NCI-H2081 (cell line): ENCODE data around the gene SV2C.
"Not testable (repeated sequence)": the region's sequence is repeated elsewhere in the genome, so short reads cannot be mapped to it uniquely, and the experiment has no call there.

Source experiments
- DNase-seq, 2 experiments: peaks; one replicate each; lab custom pipeline; 2025; lab: John Stamatoyannopoulos, UW

Gene SV2C

DNA sequence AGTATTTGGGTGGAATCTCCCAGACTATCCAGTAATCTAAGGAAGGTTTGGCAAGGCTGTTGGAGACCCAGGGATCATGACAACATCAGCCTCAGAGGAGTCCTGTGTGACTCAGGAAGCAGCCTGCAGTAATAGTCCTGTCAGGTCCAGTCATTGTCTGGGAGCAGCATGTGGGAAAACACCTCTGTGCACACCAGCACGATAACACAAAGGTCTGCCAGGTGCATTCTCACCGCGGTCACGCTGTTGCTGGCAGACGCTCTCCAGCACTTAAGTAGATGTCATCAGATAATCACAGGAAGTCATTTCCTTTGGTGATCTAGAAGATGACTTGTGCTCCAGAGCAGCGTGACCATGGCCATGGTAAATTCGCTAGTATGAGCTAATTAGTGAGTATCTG lies 220.7 kb downstream of the SV2C start:
- peak; percentile 60 to 85 for DNase-seq

DNA sequence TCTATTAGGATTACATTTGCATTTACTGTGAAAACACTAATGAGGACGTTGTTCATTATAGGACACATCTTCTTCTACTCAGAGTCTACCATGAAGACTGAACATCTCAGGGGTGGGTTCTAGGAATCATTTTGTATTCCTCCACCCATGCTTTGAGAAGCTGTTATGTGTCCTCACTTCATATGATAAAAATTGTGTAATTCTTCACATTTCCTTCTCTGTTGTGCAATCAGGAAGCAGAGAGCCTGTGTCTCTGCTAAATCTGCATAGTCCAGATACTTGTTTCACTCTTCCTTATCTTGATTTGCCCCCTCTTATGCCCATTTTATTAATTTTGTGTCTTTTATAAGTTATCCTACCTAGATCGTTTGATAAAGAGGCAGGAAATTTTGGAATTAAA lies 222.1 kb downstream of the SV2C start:
- no peak for DNase-seq

DNA sequence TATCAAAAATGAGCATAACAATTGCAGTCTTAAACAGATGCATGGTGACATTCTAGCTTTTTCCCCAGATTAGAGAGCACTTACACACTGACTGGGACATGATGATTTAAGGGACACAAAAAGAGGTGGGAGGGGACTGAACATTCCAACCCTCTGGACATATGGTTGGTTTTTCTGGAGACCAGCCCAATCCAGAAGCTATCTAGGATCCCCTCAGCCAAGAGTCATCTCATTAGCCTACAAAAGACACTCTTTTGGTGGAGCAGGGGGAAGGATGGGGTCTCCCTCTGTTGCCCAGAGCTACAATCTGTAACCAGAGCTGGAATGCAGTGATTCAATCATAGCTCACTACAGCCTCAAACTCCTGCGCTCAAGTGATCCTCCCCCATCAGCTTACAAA lies 222.6 kb downstream of the SV2C start:
- no peak for DNase-seq

GRCh38 chr5:76310208-76310607 lies 227.0 kb downstream of the SV2C start:
- DNase-seq: no peak

DNA sequence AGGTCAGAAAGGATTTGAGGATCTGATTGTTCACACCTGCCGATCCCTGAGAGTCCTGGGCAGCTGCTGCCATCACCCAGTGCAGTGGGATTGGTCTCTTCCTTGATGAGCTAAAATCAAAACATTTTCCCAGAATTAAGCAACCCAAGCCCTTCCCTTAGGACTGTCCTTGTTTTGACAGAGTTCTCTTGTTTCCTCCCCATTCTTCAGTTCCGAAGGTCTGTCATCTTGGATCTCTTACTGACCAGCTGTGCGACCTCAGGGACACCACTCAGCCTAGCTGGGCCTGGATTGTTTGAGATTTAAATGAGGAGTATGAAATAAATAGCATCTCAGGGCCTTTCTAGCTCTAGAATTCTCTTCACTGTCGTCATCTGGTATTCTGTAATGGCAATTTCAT lies 229.6 kb downstream of the SV2C start:
- DNase-seq: no peak

DNA sequence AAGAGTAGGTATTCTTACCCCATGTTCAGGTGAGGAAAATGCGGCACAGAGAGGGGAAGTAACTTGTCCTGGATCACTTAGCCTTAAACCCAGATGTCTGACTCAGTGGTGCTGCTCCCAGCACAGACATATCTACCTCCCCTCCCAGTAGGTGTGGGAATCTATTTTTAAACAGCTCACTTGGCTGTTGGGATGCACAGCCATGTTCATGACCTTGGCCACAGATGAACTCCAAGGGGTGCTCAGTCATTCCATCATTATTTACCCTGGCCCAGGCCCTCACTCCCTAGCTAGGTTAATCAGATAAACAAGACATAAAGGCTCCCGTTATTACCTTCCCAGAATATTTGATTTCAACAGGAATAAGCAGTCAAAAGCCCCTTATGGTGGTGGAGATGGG lies 231.5 kb downstream of the SV2C start:
- DNase-seq: no peak

- no peak for DNase-seq
Observed at GRCh38 chr5:76319673-76320072, 236.5 kb downstream of the SV2C start.

DNA sequence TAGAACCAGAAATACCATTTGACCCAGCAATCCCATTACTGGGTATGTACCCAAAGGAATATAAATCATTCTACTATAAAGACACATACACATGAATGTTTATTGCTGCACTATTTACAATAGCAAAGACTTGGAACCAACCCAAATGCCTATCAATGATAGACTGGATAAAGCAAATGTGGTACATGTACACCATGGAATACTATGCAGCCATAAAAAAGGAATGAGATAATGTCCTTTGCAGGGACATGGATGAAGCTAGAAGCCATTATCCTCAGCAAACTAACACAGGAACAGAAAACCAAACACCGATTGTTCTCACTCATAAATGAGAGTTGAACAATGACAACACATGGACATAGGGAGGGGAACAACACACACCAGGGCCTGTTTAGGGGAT lies 240.3 kb downstream of the SV2C start:
- not testable (repeated sequence) for DNase-seq

DNA sequence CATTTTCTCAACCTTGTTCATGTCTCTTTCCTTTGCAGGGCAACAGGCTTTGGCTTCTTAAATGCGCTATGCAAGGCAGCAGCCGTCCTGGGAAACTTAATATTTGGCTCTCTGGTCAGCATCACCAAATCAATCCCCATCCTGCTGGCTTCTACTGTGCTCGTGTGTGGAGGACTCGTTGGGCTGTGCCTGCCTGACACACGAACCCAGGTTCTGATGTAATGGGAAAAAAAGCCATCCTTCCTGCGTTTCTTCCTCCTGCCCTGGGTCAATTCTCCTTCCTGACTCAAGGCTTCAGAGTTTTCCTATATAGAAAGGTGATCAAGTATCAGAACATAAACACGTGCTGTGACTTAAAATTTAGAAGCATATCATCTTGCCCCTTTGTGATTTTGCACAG lies 242.1 kb downstream of the SV2C start:
- no peak for DNase-seq

- peak in 1 of 2 experiments; percentile 57 for DNase-seq
Observed at GRCh38 chr5:76325876-76326491, 242.8 kb downstream of the SV2C start.

DNA sequence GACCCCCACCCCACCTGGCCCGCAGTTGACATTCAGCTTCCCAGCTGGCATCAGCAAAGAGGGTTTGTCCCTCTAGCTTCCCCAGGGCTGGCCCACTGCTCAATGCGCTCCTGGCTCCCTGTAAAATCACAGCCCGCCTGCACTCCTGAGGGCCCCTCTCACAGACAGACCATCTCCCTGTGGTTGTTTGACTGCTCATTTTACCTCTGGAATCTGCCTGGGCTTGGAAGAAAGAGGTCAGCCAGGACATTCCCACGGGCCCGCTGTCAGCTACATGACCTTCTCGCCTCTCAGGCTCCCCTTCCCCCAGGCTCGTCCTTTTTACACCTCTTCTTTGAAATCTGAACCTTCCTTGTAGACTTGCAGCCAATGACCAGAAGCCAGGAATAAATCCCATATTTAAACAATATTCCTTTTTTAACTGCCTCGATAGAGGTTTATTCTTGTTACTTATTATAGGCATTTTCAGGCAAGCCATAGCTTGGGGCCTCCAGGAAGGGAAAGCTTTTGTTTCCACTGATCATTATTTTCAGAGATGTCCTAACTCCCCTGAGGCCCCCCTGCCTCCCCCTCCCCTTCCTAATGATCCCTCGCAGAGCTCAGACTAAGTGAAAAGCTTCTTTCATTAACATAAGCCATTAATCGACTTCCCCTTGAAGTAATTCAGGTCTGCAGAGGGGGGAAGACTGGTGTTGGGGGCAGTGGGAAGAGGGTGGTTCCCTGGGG lies 243.6 kb downstream of the SV2C start:
- no peak for DNase-seq

- no peak for DNase-seq
Observed at GRCh38 chr5:76329346-76329745, 246.2 kb downstream of the SV2C start.

GRCh38 chr5:76331126-76331525 lies 247.9 kb downstream of the SV2C start:
- DNase-seq: no peak

DNA sequence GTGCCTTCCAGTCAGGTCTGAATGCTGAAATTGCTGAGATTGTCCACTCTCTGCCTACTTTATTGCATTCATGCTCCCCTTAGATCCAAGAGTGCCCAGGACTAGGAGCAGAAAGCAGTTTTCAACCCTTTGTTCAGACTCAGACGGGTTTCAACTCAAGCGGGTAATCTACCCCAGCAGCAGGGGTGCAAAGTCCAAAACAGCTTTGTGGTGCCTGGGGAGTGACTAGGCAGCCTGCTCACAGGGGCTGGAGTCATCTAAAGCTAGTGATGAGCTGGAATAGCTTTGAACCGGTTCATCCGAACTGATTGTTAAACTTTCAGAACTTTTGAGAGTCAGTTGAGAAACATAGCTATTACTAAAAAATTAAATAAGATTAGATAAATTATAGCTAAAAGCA lies 248.9 kb downstream of the SV2C start:
- DNase-seq: no peak

GRCh38 chr5:76332611-76333205 lies 249.5 kb downstream of the SV2C start:
- no peak for DNase-seq

GRCh38 chr5:76333571-76333970 lies 250.4 kb downstream of the SV2C start:
- DNase-seq: no peak

DNA sequence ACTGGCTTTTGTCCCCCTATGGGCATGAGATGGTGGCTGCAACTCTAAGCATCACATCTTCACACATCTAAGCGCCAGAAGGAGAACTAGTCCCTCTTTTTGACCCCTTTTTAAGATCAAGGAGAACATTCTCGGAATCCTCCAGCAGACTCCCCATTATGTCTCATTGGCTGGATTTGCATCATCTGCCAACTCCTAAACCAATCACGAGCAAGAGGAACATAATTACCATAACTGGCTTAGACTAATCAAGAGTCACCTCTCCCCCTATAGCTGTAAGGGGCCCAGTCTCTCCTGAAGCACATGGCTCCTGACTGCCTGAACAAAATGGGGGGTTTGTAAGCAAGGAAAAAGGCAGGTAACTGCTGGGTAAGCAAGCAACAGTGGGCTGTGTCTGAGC lies 251.4 kb downstream of the SV2C start:
- no peak for DNase-seq

GRCh38 chr5:76335451-76335850 lies 252.3 kb downstream of the SV2C start:
- not testable (repeated sequence) for DNase-seq

GRCh38 chr5:76336253-76336809 lies 253.1 kb downstream of the SV2C start:
- DNase-seq: not testable (repeated sequence)

- DNase-seq: no peak
Observed at GRCh38 chr5:76337953-76338451, 254.8 kb downstream of the SV2C start.

DNA sequence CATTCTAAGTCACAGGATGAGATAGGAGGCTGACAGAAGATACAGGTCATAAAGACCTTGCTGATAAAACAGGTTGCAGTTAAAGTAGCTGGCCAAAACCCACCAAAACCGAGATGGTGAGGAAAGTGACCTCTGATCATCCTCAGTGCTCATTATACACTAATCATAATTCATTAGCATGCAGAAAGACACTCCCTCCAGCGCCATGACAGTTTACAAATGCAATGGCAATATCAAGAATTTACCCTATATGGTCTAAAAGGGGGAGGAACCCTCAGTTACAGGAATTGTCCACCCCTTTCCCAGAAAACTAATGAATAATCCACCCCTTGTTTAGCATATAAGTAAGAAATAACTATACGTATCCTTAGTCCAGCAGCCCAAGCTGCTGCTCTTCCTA lies 256.7 kb downstream of the SV2C start:
- no peak for DNase-seq

DNA sequence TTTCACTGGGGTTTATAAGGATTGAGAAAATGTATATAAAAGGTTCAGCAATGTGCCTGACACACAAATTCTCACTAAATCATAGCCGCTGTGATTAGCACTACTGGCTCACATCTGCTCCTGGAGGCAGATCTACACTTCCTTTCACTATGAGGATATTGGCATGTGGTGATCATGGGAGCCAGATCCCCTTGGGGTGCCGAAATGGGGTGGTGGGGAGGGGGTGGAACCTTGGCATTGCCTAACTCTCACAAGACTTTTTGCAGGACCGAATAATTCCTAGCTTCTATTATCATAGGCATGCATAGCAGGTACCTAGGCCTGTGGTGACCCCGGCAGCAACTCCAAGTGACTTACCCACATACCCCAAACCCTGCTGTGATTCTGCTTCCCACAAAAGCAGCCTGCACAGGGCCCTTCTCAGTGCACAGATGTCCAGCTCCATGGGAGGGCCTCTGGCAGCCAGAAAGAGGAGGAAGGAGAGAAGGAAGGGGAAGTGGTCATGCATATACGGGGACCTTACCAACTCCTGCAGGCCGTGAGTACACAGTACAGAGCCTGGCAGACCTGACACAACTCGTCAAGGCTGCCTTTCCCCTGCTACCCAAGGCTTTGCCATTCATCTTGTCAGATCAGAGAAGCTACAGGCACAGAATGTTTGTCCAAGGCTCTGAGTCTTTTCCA lies 258.6 kb downstream of the SV2C start:
- no peak for DNase-seq
